GM12801 (cell line): ENCODE data around the gene LAPTM5.

Source experiments
- TF ChIP-seq, protein P1 (sequence below): IDR thresholded peaks from one replicate; pipeline ENCODE4 v1.5.1; 2011; ENCODE audit warnings: control low read depth; ENCODE audit not compliant: insufficient read length; ENCODE audit errors: extremely low read depth

Gene LAPTM5

GRCh38 chr1:30745156-30745833 lies 12.3 kb downstream of the LAPTM5 start:
- TF ChIP-seq, protein P1, sequence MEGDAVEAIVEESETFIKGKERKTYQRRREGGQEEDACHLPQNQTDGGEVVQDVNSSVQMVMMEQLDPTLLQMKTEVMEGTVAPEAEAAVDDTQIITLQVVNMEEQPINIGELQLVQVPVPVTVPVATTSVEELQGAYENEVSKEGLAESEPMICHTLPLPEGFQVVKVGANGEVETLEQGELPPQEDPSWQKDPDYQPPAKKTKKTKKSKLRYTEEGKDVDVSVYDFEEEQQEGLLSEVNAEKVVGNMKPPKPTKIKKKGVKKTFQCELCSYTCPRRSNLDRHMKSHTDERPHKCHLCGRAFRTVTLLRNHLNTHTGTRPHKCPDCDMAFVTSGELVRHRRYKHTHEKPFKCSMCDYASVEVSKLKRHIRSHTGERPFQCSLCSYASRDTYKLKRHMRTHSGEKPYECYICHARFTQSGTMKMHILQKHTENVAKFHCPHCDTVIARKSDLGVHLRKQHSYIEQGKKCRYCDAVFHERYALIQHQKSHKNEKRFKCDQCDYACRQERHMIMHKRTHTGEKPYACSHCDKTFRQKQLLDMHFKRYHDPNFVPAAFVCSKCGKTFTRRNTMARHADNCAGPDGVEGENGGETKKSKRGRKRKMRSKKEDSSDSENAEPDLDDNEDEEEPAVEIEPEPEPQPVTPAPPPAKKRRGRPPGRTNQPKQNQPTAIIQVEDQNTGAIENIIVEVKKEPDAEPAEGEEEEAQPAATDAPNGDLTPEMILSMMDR = no peak

DNA sequence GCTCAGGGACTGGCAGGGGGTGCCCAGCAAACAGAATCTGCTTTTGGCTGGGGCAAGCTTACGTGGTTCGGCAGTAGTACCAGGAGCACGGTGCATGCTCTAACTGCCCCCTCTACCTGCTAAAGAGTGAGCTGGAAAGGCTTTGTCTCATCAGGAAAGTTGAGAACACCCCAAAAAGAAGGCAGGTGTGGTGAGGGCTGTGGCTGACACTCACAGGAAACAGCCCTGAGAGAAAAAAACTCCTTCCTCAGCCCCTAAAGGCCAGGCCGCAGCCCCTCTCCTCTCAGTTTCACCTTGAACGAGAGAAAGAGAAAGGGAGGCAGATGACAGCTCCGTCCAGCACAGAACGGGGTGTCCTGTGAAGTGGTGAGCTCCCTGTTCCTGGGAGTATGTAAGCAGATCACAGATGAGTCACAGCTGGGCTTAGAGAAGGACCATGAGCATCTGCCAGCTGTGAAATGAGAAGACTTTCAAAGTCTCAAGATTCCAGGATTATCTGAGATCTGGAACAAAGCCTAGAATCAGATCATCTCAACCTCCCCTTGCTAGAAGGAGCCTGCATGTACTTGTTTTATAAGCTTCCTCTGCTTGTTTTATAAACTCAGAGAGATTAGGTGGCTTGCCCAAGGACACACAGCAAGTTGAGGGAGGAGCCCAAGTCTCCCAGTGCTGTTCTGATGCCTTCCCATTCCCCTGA lies 13.4 kb downstream of the LAPTM5 start:
- TF ChIP-seq, protein P1 = no peak

- TF ChIP-seq, protein P1 = no peak
Measured at GRCh38 chr1:30743584-30744059, 14.0 kb downstream of the LAPTM5 start.

GRCh38 chr1:30742963-30743559 lies 14.5 kb downstream of the LAPTM5 start:
- TF ChIP-seq, protein P1 = no peak

- TF ChIP-seq, protein P1 = no peak
Measured at GRCh38 chr1:30742300-30742962, 15.1 kb downstream of the LAPTM5 start.

DNA sequence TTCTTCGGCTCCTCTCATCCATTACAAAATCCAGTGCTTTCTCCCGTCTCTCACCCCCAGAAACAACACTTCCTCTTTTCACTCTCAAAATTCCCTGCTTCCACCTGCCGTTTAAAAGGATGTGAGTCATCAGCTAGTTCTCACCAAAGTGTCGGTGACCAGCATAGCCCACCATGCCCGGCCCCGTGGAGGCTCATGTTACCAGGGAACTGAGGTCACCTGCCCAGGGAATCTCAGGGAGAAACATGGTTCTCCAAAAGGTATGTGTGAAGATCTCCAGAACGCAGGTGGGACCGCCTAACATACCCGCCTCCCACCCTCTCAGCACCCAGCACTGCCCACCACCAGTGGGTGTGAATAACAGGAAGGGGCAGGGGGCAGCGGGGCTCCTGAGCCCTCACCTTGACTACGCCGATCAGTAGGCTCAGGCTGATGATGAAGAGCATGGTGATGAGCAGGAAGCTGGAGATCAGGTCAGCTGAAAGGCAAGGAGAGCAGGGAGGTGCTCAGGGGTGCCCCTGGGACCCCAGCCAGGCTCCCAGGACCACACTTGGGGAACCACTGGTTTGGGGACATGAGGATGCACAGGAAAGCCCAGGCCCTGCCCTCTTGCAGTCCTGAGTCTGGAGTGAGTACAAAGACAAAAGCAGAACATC lies 16.2 kb downstream of the LAPTM5 start:
- TF ChIP-seq, protein P1 = no peak
